Measurements from ENCODE around the gene NBL1. TPM values are rescaled to one million over a fixed set of nuclear protein-coding genes. Genes with fewer than 3 reads are reported as not detected.

The NBL1 gene
- polyA plus RNA-seq, 3 donors = 0.07 TPM; not detected in 2

DNA sequence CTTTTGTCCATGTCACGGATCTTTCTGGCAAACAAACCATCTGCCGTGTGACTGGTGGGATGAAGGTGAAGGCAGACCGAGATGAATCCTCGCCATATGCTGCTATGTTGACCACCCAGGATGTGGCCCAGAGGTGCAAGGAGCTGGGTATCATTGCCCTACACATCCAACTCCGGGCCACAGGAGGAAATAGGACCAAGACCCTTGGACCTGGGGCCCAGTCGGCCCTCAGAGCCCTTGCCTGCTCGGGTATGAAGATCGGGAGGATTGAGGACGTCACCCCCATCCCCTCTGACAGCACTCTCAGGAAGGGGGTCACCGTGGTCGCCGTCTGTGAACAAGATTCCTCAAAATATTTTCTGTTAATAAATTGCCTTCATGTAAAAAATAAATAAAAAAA is 35.9 kb upstream of the NBL1 start:
- H3K27ac Mint-ChIP-seq = no peak overlapping the region
- no peak for DNase-seq
- H3K36me3 Mint-ChIP-seq = peaks cover 16 to 24% of the 10 kb centered on the region in 2 donors
- no peak overlapping the region for H3K4me3 ChIP-seq (replicated peaks in 1 of 3; ENCODE audit: low read depth in 2 of 3, low read length in 3 of 3)
- 89% methylated on average over 6 of the region's 12 CpGs for WGBS (ENCODE audit: insufficient coverage)
- H3K27ac ChIP-seq (ENCODE audit: low read depth in 1 of 2, low read length in 2 of 2) = no peak overlapping the region
- H3K27me3 Mint-ChIP-seq (ENCODE audit: low read depth in 3 of 3) = no peaks in the 10 kb centered on the region
- no peaks in the 10 kb centered on the region for H3K9me3 ChIP-seq (replicated peaks in 1 of 2; ENCODE audit: control insufficient read depth in 1 of 2, insufficient read depth in 1 of 2, low read length in 2 of 2)
- H3K4me1 Mint-ChIP-seq = peaks cover 28% of the 10 kb centered on the region
- H2AFZ ChIP-seq (ENCODE audit: insufficient read depth, low read depth, low read length, poor library complexity, severe bottlenecking) = no peak overlapping the region
- no peak overlapping the region for H3K4me3 Mint-ChIP-seq
- peaks cover 97% of the 10 kb centered on the region for H3K79me2 ChIP-seq (ENCODE audit: insufficient read depth, low read length)
- peaks cover 9 to 18% of the 10 kb centered on the region in 2 donors for H3K4me1 ChIP-seq (ENCODE audit: control insufficient read depth in 1 of 2, insufficient read depth in 2 of 2, low read length in 2 of 2)
- H3K9me3 Mint-ChIP-seq = peaks cover 0 to 3% (median 0%) of the 10 kb centered on the region in 7 donors
- no peak overlapping the region for H3K4me2 ChIP-seq (replicated peaks; ENCODE audit: extremely low read depth, low read length, poor library complexity, severe bottlenecking)
- H3K27me3 ChIP-seq (ENCODE audit: control insufficient read depth in 2 of 2, insufficient read depth in 2 of 2, low read length in 2 of 2) = no peaks in the 10 kb centered on the region
- H3K36me3 ChIP-seq (replicated peaks in 1 of 2; ENCODE audit: control insufficient read depth in 1 of 2, insufficient read depth in 2 of 2, low read length in 2 of 2) = peaks cover 10 to 19% of the 10 kb centered on the region in 2 donors
- peaks cover 96% of the 10 kb centered on the region for H4K20me1 ChIP-seq (ENCODE audit: insufficient read depth, low read length)
- TF ChIP-seq, protein P1, sequence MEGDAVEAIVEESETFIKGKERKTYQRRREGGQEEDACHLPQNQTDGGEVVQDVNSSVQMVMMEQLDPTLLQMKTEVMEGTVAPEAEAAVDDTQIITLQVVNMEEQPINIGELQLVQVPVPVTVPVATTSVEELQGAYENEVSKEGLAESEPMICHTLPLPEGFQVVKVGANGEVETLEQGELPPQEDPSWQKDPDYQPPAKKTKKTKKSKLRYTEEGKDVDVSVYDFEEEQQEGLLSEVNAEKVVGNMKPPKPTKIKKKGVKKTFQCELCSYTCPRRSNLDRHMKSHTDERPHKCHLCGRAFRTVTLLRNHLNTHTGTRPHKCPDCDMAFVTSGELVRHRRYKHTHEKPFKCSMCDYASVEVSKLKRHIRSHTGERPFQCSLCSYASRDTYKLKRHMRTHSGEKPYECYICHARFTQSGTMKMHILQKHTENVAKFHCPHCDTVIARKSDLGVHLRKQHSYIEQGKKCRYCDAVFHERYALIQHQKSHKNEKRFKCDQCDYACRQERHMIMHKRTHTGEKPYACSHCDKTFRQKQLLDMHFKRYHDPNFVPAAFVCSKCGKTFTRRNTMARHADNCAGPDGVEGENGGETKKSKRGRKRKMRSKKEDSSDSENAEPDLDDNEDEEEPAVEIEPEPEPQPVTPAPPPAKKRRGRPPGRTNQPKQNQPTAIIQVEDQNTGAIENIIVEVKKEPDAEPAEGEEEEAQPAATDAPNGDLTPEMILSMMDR (IDR thresholded peaks at IDR 0.05) = no peak
- no peak overlapping the region for H3K9ac ChIP-seq (ENCODE audit: insufficient read depth, low read length, poor library complexity, severe bottlenecking)
- intact Hi-C loops (cut with micrococcal nuclease) = no loop called here

DNA sequence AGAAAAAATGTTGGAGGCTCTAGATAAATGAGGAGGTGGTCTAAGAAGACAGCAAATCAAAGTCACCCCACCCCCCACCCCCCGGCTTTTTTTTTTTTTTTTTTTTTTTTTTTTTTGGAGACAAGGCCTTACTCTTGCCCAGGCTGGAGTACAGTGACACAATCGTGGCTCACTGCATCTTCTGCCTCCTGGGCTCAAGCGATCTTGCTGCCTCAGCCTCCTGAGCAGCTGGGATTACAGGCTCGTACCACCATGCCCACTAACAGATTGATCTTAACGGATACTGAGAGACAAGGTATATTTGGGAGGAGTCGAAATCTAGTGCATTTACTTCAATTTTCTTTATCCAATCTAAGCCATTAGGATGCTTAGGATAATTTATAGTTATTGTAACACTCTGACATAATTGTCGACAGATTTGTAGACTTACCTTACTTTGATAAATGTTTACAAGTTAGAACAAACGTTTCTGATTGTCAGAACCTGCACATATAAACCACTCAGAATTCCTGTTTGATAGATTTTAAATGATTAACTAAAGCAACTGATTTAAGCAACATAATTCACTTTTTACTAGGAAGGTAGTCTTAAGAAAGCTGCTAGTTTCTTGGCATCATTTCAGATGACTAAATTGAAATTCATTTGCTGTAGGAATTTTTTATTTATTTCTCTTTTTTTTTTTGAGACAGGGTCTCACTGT is 33.7 kb upstream of the NBL1 start:
- WGBS (ENCODE audit: insufficient coverage) = 40% methylated on average over 1 of the region's 8 CpGs
- Mint-ChIP-seq H3K9me3 (peaks cover 0 to 3% (median 0%) of the 10 kb centered on the region in 7 donors), H3K27ac (peak overlapping the region in 3 of 7 donors; percentile 43 to 70 (median 51)), H3K4me3 (no peak overlapping the region), H3K27me3 (ENCODE audit: low read depth in 3 of 3) (no peaks in the 10 kb centered on the region), H3K36me3 (peaks cover 27 to 29% of the 10 kb centered on the region in 2 donors), H3K4me1 (peaks cover 11% of the 10 kb centered on the region)
- TF ChIP-seq, protein P1 (IDR thresholded peaks at IDR 0.05) = no peak
- Histone ChIP-seq H3K36me3 (replicated peaks in 1 of 2; ENCODE audit: control insufficient read depth in 1 of 2, insufficient read depth in 2 of 2, low read length in 2 of 2) (peaks cover 14 to 25% of the 10 kb centered on the region in 2 donors), H3K4me2 (replicated peaks; ENCODE audit: extremely low read depth, low read length, poor library complexity, severe bottlenecking) (no peak overlapping the region), H3K27me3 (ENCODE audit: control insufficient read depth in 2 of 2, insufficient read depth in 2 of 2, low read length in 2 of 2) (no peaks in the 10 kb centered on the region), H2AFZ (ENCODE audit: insufficient read depth, low read depth, low read length, poor library complexity, severe bottlenecking) (no peak overlapping the region), H3K4me3 (replicated peaks in 1 of 3; ENCODE audit: low read depth in 2 of 3, low read length in 3 of 3) (no peak overlapping the region), H3K79me2 (ENCODE audit: insufficient read depth, low read length) (peaks cover 79% of the 10 kb centered on the region), H3K27ac (ENCODE audit: low read depth in 1 of 2, low read length in 2 of 2) (no peak overlapping the region), H3K9me3 (replicated peaks in 1 of 2; ENCODE audit: control insufficient read depth in 1 of 2, insufficient read depth in 1 of 2, low read length in 2 of 2) (no peaks in the 10 kb centered on the region), H3K4me1 (ENCODE audit: control insufficient read depth in 1 of 2, insufficient read depth in 2 of 2, low read length in 2 of 2) (peaks cover 4 to 8% of the 10 kb centered on the region in 2 donors), H4K20me1 (ENCODE audit: insufficient read depth, low read length) (peaks cover 90% of the 10 kb centered on the region), H3K9ac (ENCODE audit: insufficient read depth, low read length, poor library complexity, severe bottlenecking) (no peak overlapping the region)
- intact Hi-C loops (cut with micrococcal nuclease) = no loop called here
- DNase-seq = no peak
